Transverse colon (tissue), 4 donors: ENCODE results near the gene PPM1F. TPM values are rescaled to one million over a fixed set of nuclear protein-coding genes. Genes with fewer than 3 reads are reported as not detected.
A peak's percentile ranks its signal among the peaks of the same experiment; 100 is the strongest.

Source experiments
- DNase-seq: peaks from one replicate; pipeline ENCODE4 v3.0.0-alpha.2; 2019
- H3K27ac ChIP-seq, 4 donors: fragments of 200-600 bp; sonication (generic); 2 replicates each; pipeline ENCODE4 v1.5.1; 2016 to 2018; ENCODE audit warnings: inconsistent platforms in 4 of 4
- H3K27me3 ChIP-seq: fragments of 200-600 bp; sonication (generic); 2 replicates; pipeline ENCODE4 v1.5.1; 2017; ENCODE audit warnings: inconsistent platforms
- H3K36me3 ChIP-seq, 4 donors: fragments of 200-600 bp; sonication (generic); 2 replicates each; pipeline ENCODE4 v1.5.1; 2017 to 2019; ENCODE audit warnings: inconsistent platforms in 4 of 4
- H3K4me1 ChIP-seq, 4 donors: fragments of 200-600 bp; sonication (generic); 2 replicates each; pipeline ENCODE4 v1.5.1; 2017 to 2020; ENCODE audit warnings: inconsistent platforms in 4 of 4
- H3K4me3 ChIP-seq, 4 donors: fragments of 200-600 bp; sonication (generic); 1 replicate in 1 of 4; 2 replicates in 3 of 4; pipeline versions ENCODE4 v1.5.1 to v1.6.1; 2017 to 2019; ENCODE audit warnings: inconsistent platforms in 4 of 4
- H3K9me3 ChIP-seq, 2 donors: fragments of 200-600 bp; sonication (generic); 2 replicates each; pipeline ENCODE4 v1.5.1; 2017 to 2019; ENCODE audit warnings: inconsistent platforms in 2 of 2
- EP300 ChIP-seq: sonication (generic); formaldehyde crosslinking; IDR thresholded peaks from one replicate; pipeline ENCODE4 v1.6.1; 2017; ENCODE audit warnings: antibody characterized with exemption, low read depth
- POLR2A ChIP-seq: fragments of 450-650 bp; IDR thresholded peaks from one replicate; pipeline ENCODE4 v1.6.1; 2016; ENCODE audit warnings: antibody characterized with exemption, mild to moderate bottlenecking, moderate library complexity
- POLR2AphosphoS5 ChIP-seq, 3 donors: sonication (generic); formaldehyde crosslinking; IDR thresholded peaks; one replicate each; pipeline ENCODE4 v1.6.1; 2016; ENCODE audit warnings: antibody characterized with exemption in 3 of 3
- WGBS, 2 donors: methylation state at CpG; one replicate each; pipeline ENCODE4 v1.1.5; 2018; ENCODE audit warnings: low coverage in 1 of 2; 5-methylcytosine and 5-hydroxymethylcytosine counted together
- in situ Hi-C, 4 donors: fragments of 200-750 bp; cut with MboI; loops; one replicate each; pipeline versions ENCODE4 v1.15.0 to v1.15.1; 2017; ENCODE audit warnings: low sequenced_read_pairs in 3 of 4, low pct_ligation_motif_present in 1 of 4, low pct_unique_long_range_greater_than_20kb in 1 of 4
- intact Hi-C: fragments of 100-400 bp; cut with DNase I; formaldehyde crosslinking; loops from one replicate; pipeline ENCODE4 v1.15.1; 2023; ENCODE audit warnings: low total_unique reads
- total RNA-seq, 4 donors: library from RNA; depleted of rRNA; stranded (reverse); fragments of >200 nt; gene quantifications; one replicate each; pipeline ENCODE4 v1.1.0, GENCODE V29; 2016
- TF ChIP-seq, protein P1 (sequence below), 5 experiments: fragments of 200-600 bp in 3 of 5; fragments of 450-650 bp in 2 of 5; sonication (generic) in 3 of 5; IDR thresholded peaks; 1 replicate in 2 of 5; 2 replicates in 3 of 5; pipeline ENCODE4 v1.5.1; 2016 to 2017; ENCODE audit warnings: antibody characterized with exemption in 5 of 5, inconsistent platforms in 3 of 5, mild to moderate bottlenecking in 2 of 5, moderate library complexity in 1 of 5

PPM1F gene
- total RNA-seq, 4 donors from 2014 or later: 11.2 to 18.7 (median 14.9) TPM

DNA sequence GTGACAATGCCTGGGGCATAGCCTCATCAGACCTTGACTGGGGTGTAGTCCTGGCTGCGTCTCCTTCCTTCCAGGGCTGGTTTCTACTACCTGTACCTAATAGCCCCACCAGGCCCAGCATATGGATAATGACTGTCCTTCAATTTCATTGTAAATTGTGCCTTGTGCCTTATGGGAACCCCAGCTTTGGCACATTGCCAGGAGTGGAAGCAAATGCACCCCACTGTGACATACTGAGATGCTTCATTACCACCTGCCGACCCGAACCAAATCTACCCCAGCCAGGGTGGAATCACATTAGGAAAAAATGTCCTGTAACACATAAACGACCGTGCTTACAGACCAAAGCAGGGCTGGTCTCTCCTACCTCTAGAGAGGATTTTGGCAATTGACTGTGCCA, 22.6 kb upstream of the PPM1F start:
- no peaks in the 10 kb centered on the region for H3K9me3 ChIP-seq
- TF ChIP-seq POLR2A (no peak), EP300 (no peak), POLR2AphosphoS5 (IDR thresholded peaks at IDR 0.05) (no peak)
- TF ChIP-seq, protein P1, sequence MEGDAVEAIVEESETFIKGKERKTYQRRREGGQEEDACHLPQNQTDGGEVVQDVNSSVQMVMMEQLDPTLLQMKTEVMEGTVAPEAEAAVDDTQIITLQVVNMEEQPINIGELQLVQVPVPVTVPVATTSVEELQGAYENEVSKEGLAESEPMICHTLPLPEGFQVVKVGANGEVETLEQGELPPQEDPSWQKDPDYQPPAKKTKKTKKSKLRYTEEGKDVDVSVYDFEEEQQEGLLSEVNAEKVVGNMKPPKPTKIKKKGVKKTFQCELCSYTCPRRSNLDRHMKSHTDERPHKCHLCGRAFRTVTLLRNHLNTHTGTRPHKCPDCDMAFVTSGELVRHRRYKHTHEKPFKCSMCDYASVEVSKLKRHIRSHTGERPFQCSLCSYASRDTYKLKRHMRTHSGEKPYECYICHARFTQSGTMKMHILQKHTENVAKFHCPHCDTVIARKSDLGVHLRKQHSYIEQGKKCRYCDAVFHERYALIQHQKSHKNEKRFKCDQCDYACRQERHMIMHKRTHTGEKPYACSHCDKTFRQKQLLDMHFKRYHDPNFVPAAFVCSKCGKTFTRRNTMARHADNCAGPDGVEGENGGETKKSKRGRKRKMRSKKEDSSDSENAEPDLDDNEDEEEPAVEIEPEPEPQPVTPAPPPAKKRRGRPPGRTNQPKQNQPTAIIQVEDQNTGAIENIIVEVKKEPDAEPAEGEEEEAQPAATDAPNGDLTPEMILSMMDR (IDR thresholded peaks at IDR 0.05): no peak
- intact Hi-C loops (no loop called here), in situ Hi-C loops (no loop called here)
- no peak overlapping the region for H3K4me3 ChIP-seq
- DNase-seq: no peak
- WGBS, 2 donors: 97% methylated on average over 5 of the region's 5 CpGs; no CpG with 5 or more reads in 1 of the 2 donors
- H3K27me3 ChIP-seq: no peaks in the 10 kb centered on the region
- no peak overlapping the region for H3K27ac ChIP-seq
- no peaks in the 10 kb centered on the region for H3K4me1 ChIP-seq
- peaks cover 0 to 25% (median 7%) of the 10 kb centered on the region in 4 donors for H3K36me3 ChIP-seq

DNA sequence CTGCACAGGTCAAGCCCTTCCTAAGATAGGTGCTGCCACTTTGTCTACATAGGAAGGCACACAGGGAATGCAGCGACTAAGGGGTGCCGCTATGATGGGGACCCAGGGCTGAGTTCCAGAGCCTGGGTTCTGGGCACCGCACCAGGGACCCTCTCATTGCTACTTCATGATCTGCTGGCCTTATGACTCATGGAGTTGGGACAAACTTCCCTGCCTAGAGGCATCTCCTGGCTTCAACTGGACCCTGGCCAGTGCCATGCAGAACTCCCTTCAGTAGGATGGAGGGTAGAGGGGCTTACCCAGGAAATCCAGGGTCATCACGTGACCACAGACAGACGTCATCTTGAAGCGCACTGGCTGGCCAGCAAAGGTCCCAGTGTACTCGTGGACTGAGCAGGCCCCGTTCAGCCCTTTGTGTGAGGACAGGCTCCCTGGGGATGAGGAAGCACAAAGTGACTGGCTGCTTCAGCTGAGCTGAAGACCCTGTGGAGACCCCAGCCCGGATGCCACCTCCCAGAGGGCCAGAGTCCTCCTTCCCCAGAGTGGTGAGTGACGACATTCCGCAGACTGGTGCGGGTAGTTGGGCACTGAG, 21.5 kb upstream of the PPM1F start:
- 92% methylated on average over 12 of the region's 12 CpGs; no CpG with 5 or more reads in 1 of the 2 donors for WGBS, 2 donors
- TF ChIP-seq, protein P1 (IDR thresholded peaks at IDR 0.05): no peak
- no peak for TF ChIP-seq POLR2A
- no peak for TF ChIP-seq POLR2AphosphoS5 (IDR thresholded peaks at IDR 0.05)
- no peak for TF ChIP-seq EP300
- peaks cover 0 to 30% (median 9%) of the 10 kb centered on the region in 4 donors for H3K36me3 ChIP-seq

GRCh38 chr22:21972806-21973205, 20.2 kb upstream of the PPM1F start:
- no peaks in the 10 kb centered on the region for H3K9me3 ChIP-seq
- in situ Hi-C loops (no loop called here), intact Hi-C loops (no loop called here)
- peaks cover 0 to 38% (median 9%) of the 10 kb centered on the region in 4 donors for H3K36me3 ChIP-seq
- H3K4me3 ChIP-seq: no peak overlapping the region
- H3K4me1 ChIP-seq: no peaks in the 10 kb centered on the region
- TF ChIP-seq EP300: no peak
- TF ChIP-seq POLR2AphosphoS5 (IDR thresholded peaks at IDR 0.05): no peak
- no peak for TF ChIP-seq POLR2A
- TF ChIP-seq, protein P1 (IDR thresholded peaks at IDR 0.05): no peak
- no peaks in the 10 kb centered on the region for H3K27me3 ChIP-seq
- WGBS, 2 donors: 84% methylated on average over 6 of the region's 6 CpGs; no CpG with 5 or more reads in 1 of the 2 donors
- no peak for DNase-seq
- H3K27ac ChIP-seq: no peak overlapping the region

More for the DNA sequence above, 21.5 kb upstream of the PPM1F start:
- H3K4me1 ChIP-seq: no peaks in the 10 kb centered on the region
- no peak for DNase-seq
- no peak overlapping the region for H3K27ac ChIP-seq
- H3K27me3 ChIP-seq: no peaks in the 10 kb centered on the region
- intact Hi-C loops: no loop called here
- in situ Hi-C loops: no loop called here
- H3K4me3 ChIP-seq: no peak overlapping the region
- no peaks in the 10 kb centered on the region for H3K9me3 ChIP-seq

GRCh38 chr22:21972293-21972779, 19.7 kb upstream of the PPM1F start:
- in situ Hi-C loops (no loop called here), intact Hi-C loops (no loop called here)
- Histone ChIP-seq H3K27me3 (no peaks in the 10 kb centered on the region), H3K4me3 (no peak overlapping the region), H3K4me1 (no peaks in the 10 kb centered on the region), H3K36me3 (peaks cover 0 to 39% (median 10%) of the 10 kb centered on the region in 4 donors), H3K27ac (no peak overlapping the region), H3K9me3 (no peaks in the 10 kb centered on the region)
- peak; percentile 32 for DNase-seq
- TF ChIP-seq EP300 (no peak), POLR2AphosphoS5 (IDR thresholded peaks at IDR 0.05) (no peak), POLR2A (no peak)
- TF ChIP-seq, protein P1 (IDR thresholded peaks at IDR 0.05): peak; percentile 51 to 78 (median 71)
- 26 to 69% methylated on average over 2 to 7 of the region's 7 CpGs for WGBS, 2 donors
